HEK293T (cell line): Measurements from ENCODE around the gene RSPO1.
A peak's percentile ranks its signal among the peaks of the same experiment; 100 is the strongest.

Source experiments
- CTCF ChIA-PET: fragments of 350-600 bp; formaldehyde crosslinking; extraction: SDS; loops from one replicate; lab custom pipeline; 2021; ENCODE audit warnings: antibody characterized with exemption, inconsistent platforms; lab: Yijun Ruan, JAX
- POLR2A ChIA-PET: fragments of 350-600 bp; formaldehyde crosslinking; extraction: SDS; loops from one replicate; lab custom pipeline; 2020; ENCODE audit warnings: antibody characterized with exemption, inconsistent platforms; lab: Yijun Ruan, JAX
- DNase-seq: peaks from one replicate; pipeline ENCODE4 v3.0.0; 2012; ENCODE audit warnings: mixed read lengths; ENCODE audit errors: extremely low spot score
- ARNT ChIP-seq: fragments of 450-650 bp; IDR thresholded peaks from 2 replicates; pipeline ENCODE4 v1.6.1; 2017; ENCODE audit warnings: mild to moderate bottlenecking
- BHLHE40 ChIP-seq: fragments of 450-650 bp; IDR thresholded peaks from 2 replicates; pipeline ENCODE4 v1.6.1; 2016; ENCODE audit warnings: mild to moderate bottlenecking, moderate library complexity, borderline replicate concordance
- CTBP1 ChIP-seq: fragments of 450-650 bp; IDR thresholded peaks from 2 replicates; pipeline ENCODE4 v1.6.1; 2016; ENCODE audit warnings: borderline replicate concordance
- ELF4 ChIP-seq: fragments of 450-650 bp; IDR thresholded peaks from 2 replicates; pipeline ENCODE4 v1.6.1; 2017; ENCODE audit warnings: antibody characterized with exemption
- FOXA1 ChIP-seq: fragments of 450-650 bp; IDR thresholded peaks from 2 replicates; pipeline ENCODE4 v1.6.1; 2016; ENCODE audit warnings: mild to moderate bottlenecking
- FOXK2 ChIP-seq: fragments of 450-650 bp; IDR thresholded peaks from 2 replicates; pipeline ENCODE4 v1.6.1; 2016; ENCODE audit warnings: mild to moderate bottlenecking
- FOXM1 ChIP-seq: fragments of 450-650 bp; IDR thresholded peaks from 2 replicates; pipeline ENCODE4 v1.6.1; 2017; ENCODE audit warnings: mild to moderate bottlenecking, borderline replicate concordance
- HDGF ChIP-seq: fragments of 450-650 bp; IDR thresholded peaks from 2 replicates; pipeline ENCODE4 v1.6.1; 2017; ENCODE audit warnings: antibody characterized with exemption, borderline replicate concordance
- L3MBTL2 ChIP-seq: fragments of 450-650 bp; conservative IDR thresholded peaks from 2 replicates; pipeline ENCODE4 v1.6.1; 2016; ENCODE audit warnings: mild to moderate bottlenecking
- LEF1 ChIP-seq: fragments of 450-650 bp; IDR thresholded peaks from 2 replicates; pipeline ENCODE4 v1.6.1; 2017; ENCODE audit warnings: mild to moderate bottlenecking, borderline replicate concordance
- NFRKB ChIP-seq: fragments of 450-650 bp; IDR thresholded peaks from 2 replicates; pipeline ENCODE4 v1.6.1; 2016; ENCODE audit warnings: mild to moderate bottlenecking, moderate library complexity
- PKNOX1 ChIP-seq: fragments of 450-650 bp; IDR thresholded peaks from 2 replicates; pipeline ENCODE4 v1.6.1; 2016
- SP1 ChIP-seq: fragments of 450-650 bp; IDR thresholded peaks from 2 replicates; pipeline ENCODE4 v1.6.1; 2017
- SUZ12 ChIP-seq: fragments of 450-650 bp; IDR thresholded peaks from 2 replicates; pipeline ENCODE4 v1.6.1; 2016; ENCODE audit warnings: mild to moderate bottlenecking
- TARDBP ChIP-seq: fragments of 450-650 bp; IDR thresholded peaks from 2 replicates; pipeline ENCODE4 v1.6.1; 2016
- ZNF384 ChIP-seq: fragments of 450-650 bp; IDR thresholded peaks from 2 replicates; pipeline ENCODE4 v1.6.1; 2016

Gene RSPO1

GRCh38 chr1:37606481-37607263 is 28.0 kb downstream of the RSPO1 start:
- DNase-seq, result no peak
- ChIA-PET POLR2A (interaction anchor here (0.9 to 2.1 kb wide), 4 partner anchors 9 to 198 kb away, joined by 3 to 6 read pairs (median 4); a partner anchor contains a TSS), CTCF (no interaction called here)
- TF ChIP-seq SUZ12 (no peak), TARDBP (no peak), SP1 (no peak), FOXA1 (no peak), ARNT (no peak), LEF1 (no peak), ZNF384 (no peak), ELF4 (no peak)

- ChIA-PET POLR2A (interaction anchor here (0.7 to 1.5 kb wide), 4 partner anchors 8 to 199 kb away, joined by 3 to 4 read pairs (median 3); no protein-coding TSS in a partner anchor), CTCF (interaction anchor here (0.6 to 4.2 kb wide), 2 partner anchors 77 to 159 kb away, joined by 3 to 57 read pairs; partner anchors contain the start of gene EPHA10)
- DNase-seq, result no peak
- TF ChIP-seq FOXK2, result no peak
- no peak for TF ChIP-seq ARNT
- no peak for TF ChIP-seq PKNOX1
- TF ChIP-seq ELF4, result no peak
- TF ChIP-seq BHLHE40, result no peak
- no peak for TF ChIP-seq SP1
- TF ChIP-seq L3MBTL2, result no peak
- TF ChIP-seq LEF1, result no peak
- no peak for TF ChIP-seq FOXA1
- TF ChIP-seq SUZ12, result no peak
- TF ChIP-seq CTBP1, result no peak
- no peak for TF ChIP-seq FOXM1
- TF ChIP-seq ZNF384, result no peak
- no peak for TF ChIP-seq HDGF
- no peak for TF ChIP-seq TARDBP
- no peak for TF ChIP-seq NFRKB
These were observed 28.8 kb downstream of the RSPO1 start for GRCh38 chr1:37605806-37606474.

GRCh38 chr1:37605061-37605650 is 29.5 kb downstream of the RSPO1 start:
- POLR2A ChIA-PET, result interaction anchor here (0.7 to 1.5 kb wide), 2 partner anchors 9 to 88 kb away, joined by 3 read pairs; no protein-coding TSS in a partner anchor
- CTCF ChIA-PET, result interaction anchor here (4.2 kb wide), 1 partner anchor 77 kb away, joined by 57 read pairs; no protein-coding TSS in a partner anchor

GRCh38 chr1:37602750-37603694 is 31.7 kb downstream of the RSPO1 start:
- peak; percentile 75 for DNase-seq
- CTCF ChIA-PET, result interaction anchor here (0.5 to 4.2 kb wide), 21 partner anchors 9 to 1303 kb away, joined by 3 to 57 read pairs (median 4); a partner anchor contains a TSS
- TF ChIP-seq FOXM1 (no peak), FOXA1 (no peak), L3MBTL2 (no peak), ZNF384 (no peak), ELF4 (no peak), BHLHE40 (no peak), HDGF (no peak), FOXK2 (no peak), SP1 (no peak), SUZ12 (no peak), TARDBP (no peak), NFRKB (no peak), PKNOX1 (no peak), ARNT (no peak)
- POLR2A ChIA-PET, result interaction anchor here (1.1 to 2.3 kb wide), 3 partner anchors 81 to 256 kb away, joined by 3 to 8 read pairs (median 4); partner anchors contain the start of gene MTF1

More at GRCh38 chr1:37605061-37605650, 29.5 kb downstream of the RSPO1 start:
- no peak for DNase-seq
- TF ChIP-seq FOXK2 (no peak), LEF1 (no peak), SUZ12 (no peak), ELF4 (no peak), TARDBP (no peak), FOXM1 (no peak), CTBP1 (no peak), HDGF (no peak), NFRKB (no peak)

GRCh38 chr1:37601441-37601840 is 33.3 kb downstream of the RSPO1 start:
- no peak for DNase-seq
- CTCF ChIA-PET, result interaction anchor here (0.6 to 1.1 kb wide), 2 partner anchors 75 to 81 kb away, joined by 3 to 5 read pairs; no protein-coding TSS in a partner anchor
- POLR2A ChIA-PET, result no interaction called here
- TF ChIP-seq SUZ12, result no peak
